ENCODE results near the gene PRSS56.

PRSS56 gene

GRCh38 chr2:232502911-232503808 is 17.0 kb upstream of the PRSS56 start:
- peak; percentile 12 for DNase-seq

GRCh38 chr2:232503809-232504323 is 16.3 kb upstream of the PRSS56 start:
- no peak for DNase-seq

GRCh38 chr2:232504438-232504837 is 15.8 kb upstream of the PRSS56 start:
- peak; percentile 41 for DNase-seq

- DNase-seq = no peak
These were observed 14.3 kb upstream of the PRSS56 start for GRCh38 chr2:232505856-232506255.

GRCh38 chr2:232506709-232507108 is 13.5 kb upstream of the PRSS56 start:
- DNase-seq = no peak

- no peak for DNase-seq
These were observed 11.9 kb upstream of the PRSS56 start for GRCh38 chr2:232508251-232508650.

GRCh38 chr2:232511336-232511890 is 8.8 kb upstream of the PRSS56 start:
- no peak for DNase-seq

- no peak for DNase-seq
These were observed 7.6 kb upstream of the PRSS56 start for GRCh38 chr2:232512602-232513001.

GRCh38 chr2:232513353-232513752 is 6.8 kb upstream of the PRSS56 start:
- DNase-seq = no peak

GRCh38 chr2:232515639-232516038 is 4.5 kb upstream of the PRSS56 start:
- DNase-seq = no peak

- DNase-seq = no peak
These were observed 3.6 kb upstream of the PRSS56 start for GRCh38 chr2:232516551-232516950.

- DNase-seq = no peak
These were observed 1.3 kb upstream of the PRSS56 start for GRCh38 chr2:232518844-232519243.

- DNase-seq = no peak
These were observed 301 bp downstream of the PRSS56 start for GRCh38 chr2:232520489-232520888.

- no peak for DNase-seq
These were observed 910 bp downstream of the PRSS56 start for GRCh38 chr2:232521098-232521497.

GRCh38 chr2:232521959-232522622 is 1.9 kb downstream of the PRSS56 start:
- DNase-seq = no peak

- DNase-seq = no peak
These were observed 2.6 kb downstream of the PRSS56 start for GRCh38 chr2:232522623-232523401.

- no peak for DNase-seq
These were observed 3.2 kb downstream of the PRSS56 start for GRCh38 chr2:232523402-232523681.

GRCh38 chr2:232523682-232524597 is 3.8 kb downstream of the PRSS56 start:
- DNase-seq = peak; percentile 38

- no peak for DNase-seq
These were observed 4.6 kb downstream of the PRSS56 start for GRCh38 chr2:232524771-232525170.

- DNase-seq = no peak
These were observed 5.0 kb downstream of the PRSS56 start for GRCh38 chr2:232525199-232525598.

- no peak for DNase-seq
These were observed 5.7 kb downstream of the PRSS56 start, which contains the start of gene CHRND for GRCh38 chr2:232525791-232526371. TSS of gene CHRND (plus strand) at chr2:232526160. CDS start at chr2:232526216, 56 bp downstream.

Measured in NCI-H748 treated with DMSO at 0.1 percent for 48 hours (cell line).